Activated T-helper 1 cell treated with anti-CD3 and anti-CD28 coated beads, Interleukin-12 subunit alpha, Interleukin-12 subunit beta, Interleukin-2, Interleukin-4 antibody, amounts not matched to agents 30 ng/mL and 10 ng/mL and 1 ng/mL, durations not matched to agents 14 hours and 24 hours and 36 hours (primary cell): ENCODE measurements around the gene LRTM2. TPM values are rescaled to one million over a fixed set of nuclear protein-coding genes. Genes with fewer than 3 reads are reported as not detected.

ENCODE experiments used
- DNase-seq: peaks from one replicate; pipeline ENCODE4 v3.0.0; 2021; ENCODE audit warnings: low spot score
- H3K27ac Mint-ChIP-seq: one replicate; pipeline ENCODE4 v1.8.0; 2021; ENCODE audit warnings: mild to moderate bottlenecking, mixed read lengths
- H3K27me3 Mint-ChIP-seq: one replicate; pipeline ENCODE4 v1.8.0; 2022; ENCODE audit warnings: mild to moderate bottlenecking, moderate library complexity, mixed read lengths; ENCODE audit not compliant: insufficient read depth
- H3K36me3 Mint-ChIP-seq: one replicate; pipeline ENCODE4 v1.8.0; 2021; ENCODE audit warnings: low read depth, mixed read lengths
- H3K4me1 Mint-ChIP-seq: one replicate; pipeline ENCODE4 v1.8.0; 2021; ENCODE audit warnings: low read depth, mixed read lengths
- H3K4me3 Mint-ChIP-seq: one replicate; pipeline ENCODE4 v1.8.0; 2021; ENCODE audit warnings: mild to moderate bottlenecking, moderate library complexity, mixed read lengths
- H3K9me3 Mint-ChIP-seq: one replicate; pipeline ENCODE4 v1.8.0; 2021; ENCODE audit warnings: mixed read lengths
- intact Hi-C: fragments of 100-400 bp; cut with micrococcal nuclease; formaldehyde crosslinking; loops from one replicate; pipeline ENCODE4 v1.15.1; 2024
- total RNA-seq: library from RNA; stranded (reverse); gene quantifications from 2 replicates; pipeline ENCODE4 v1.2.3, GENCODE V29; 2022

Gene LRTM2
- total RNA-seq, 1 donor from 2014 or later, result not detected

- no peaks in the 10 kb centered on the region for H3K36me3 Mint-ChIP-seq
- peaks cover 27% of the 10 kb centered on the region for H3K27me3 Mint-ChIP-seq
- no peak overlapping the region for H3K27ac Mint-ChIP-seq
- H3K4me3 Mint-ChIP-seq, result no peak overlapping the region
- H3K4me1 Mint-ChIP-seq, result no peaks in the 10 kb centered on the region
- intact Hi-C loops, result no loop called here
- no peaks in the 10 kb centered on the region for H3K9me3 Mint-ChIP-seq
- DNase-seq, result no peak
Observed at GRCh38 chr12:1863823-1864222, 43.5 kb downstream of the LRTM2 start.

GRCh38 chr12:1864456-1864855 is 44.1 kb downstream of the LRTM2 start:
- Mint-ChIP-seq H3K9me3 (no peaks in the 10 kb centered on the region), H3K27me3 (peaks cover 27% of the 10 kb centered on the region), H3K4me3 (no peak overlapping the region), H3K36me3 (no peaks in the 10 kb centered on the region), H3K4me1 (no peaks in the 10 kb centered on the region), H3K27ac (no peak overlapping the region)
- no peak for DNase-seq
- intact Hi-C loops, result no loop called here

GRCh38 chr12:1864867-1865266 is 44.5 kb downstream of the LRTM2 start:
- intact Hi-C loops, result no loop called here
- Mint-ChIP-seq H3K27ac (no peak overlapping the region), H3K27me3 (peaks cover 27% of the 10 kb centered on the region), H3K4me1 (no peaks in the 10 kb centered on the region), H3K36me3 (no peaks in the 10 kb centered on the region), H3K9me3 (no peaks in the 10 kb centered on the region), H3K4me3 (no peak overlapping the region)
- no peak for DNase-seq

- no peak overlapping the region for H3K4me3 Mint-ChIP-seq
- no peaks in the 10 kb centered on the region for H3K36me3 Mint-ChIP-seq
- H3K9me3 Mint-ChIP-seq, result peaks cover under 1% of the 10 kb centered on the region
- H3K4me1 Mint-ChIP-seq, result no peaks in the 10 kb centered on the region
- no peak overlapping the region for H3K27ac Mint-ChIP-seq
- peaks cover 27% of the 10 kb centered on the region for H3K27me3 Mint-ChIP-seq
- intact Hi-C loops, result no loop called here
- no peak for DNase-seq
Observed at GRCh38 chr12:1865284-1865866, 45.0 kb downstream of the LRTM2 start.

GRCh38 chr12:1869145-1869544 is 48.8 kb downstream of the LRTM2 start:
- intact Hi-C loops, result no loop called here
- Mint-ChIP-seq H3K9me3 (peaks cover 14% of the 10 kb centered on the region), H3K4me3 (no peak overlapping the region), H3K4me1 (no peaks in the 10 kb centered on the region), H3K27me3 (peaks cover 27% of the 10 kb centered on the region), H3K27ac (no peak overlapping the region), H3K36me3 (no peaks in the 10 kb centered on the region)
- DNase-seq, result no peak

- H3K4me1 Mint-ChIP-seq, result no peaks in the 10 kb centered on the region
- H3K36me3 Mint-ChIP-seq, result no peaks in the 10 kb centered on the region
- intact Hi-C loops, result no loop called here
- peaks cover 14% of the 10 kb centered on the region for H3K9me3 Mint-ChIP-seq
- no peak for DNase-seq
- no peak overlapping the region for H3K27ac Mint-ChIP-seq
- H3K27me3 Mint-ChIP-seq, result peaks cover 27% of the 10 kb centered on the region
- no peak overlapping the region for H3K4me3 Mint-ChIP-seq
Observed at GRCh38 chr12:1870086-1870485, 49.7 kb downstream of the LRTM2 start.

GRCh38 chr12:1870998-1871917 is 50.9 kb downstream of the LRTM2 start:
- no peak for DNase-seq
- H3K9me3 Mint-ChIP-seq, result peaks cover 14% of the 10 kb centered on the region
- intact Hi-C loops, result no loop called here
- no peaks in the 10 kb centered on the region for H3K36me3 Mint-ChIP-seq
- no peaks in the 10 kb centered on the region for H3K4me1 Mint-ChIP-seq
- H3K4me3 Mint-ChIP-seq, result no peak overlapping the region
- peaks cover 23% of the 10 kb centered on the region for H3K27me3 Mint-ChIP-seq
- no peak overlapping the region for H3K27ac Mint-ChIP-seq

- intact Hi-C loops, result no loop called here
- Mint-ChIP-seq H3K36me3 (no peaks in the 10 kb centered on the region), H3K9me3 (peaks cover 14% of the 10 kb centered on the region), H3K27ac (no peak overlapping the region), H3K4me3 (no peak overlapping the region), H3K27me3 (peaks cover 16% of the 10 kb centered on the region), H3K4me1 (no peaks in the 10 kb centered on the region)
- no peak for DNase-seq
Observed at GRCh38 chr12:1872001-1872400, 51.6 kb downstream of the LRTM2 start.

GRCh38 chr12:1872448-1872847 is 52.1 kb downstream of the LRTM2 start:
- intact Hi-C loops, result no loop called here

GRCh38 chr12:1873531-1874510 is 53.5 kb downstream of the LRTM2 start:
- H3K4me3 Mint-ChIP-seq, result no peak overlapping the region
- H3K27me3 Mint-ChIP-seq, result peaks cover 7% of the 10 kb centered on the region
- peaks cover 14% of the 10 kb centered on the region for H3K9me3 Mint-ChIP-seq
- H3K36me3 Mint-ChIP-seq, result no peaks in the 10 kb centered on the region
- H3K27ac Mint-ChIP-seq, result no peak overlapping the region
- intact Hi-C loops, result no loop called here
- DNase-seq, result no peak
- no peaks in the 10 kb centered on the region for H3K4me1 Mint-ChIP-seq

More at GRCh38 chr12:1872448-1872847, 52.1 kb downstream of the LRTM2 start:
- no peaks in the 10 kb centered on the region for H3K4me1 Mint-ChIP-seq
- DNase-seq, result no peak
- H3K9me3 Mint-ChIP-seq, result peaks cover 14% of the 10 kb centered on the region
- no peaks in the 10 kb centered on the region for H3K36me3 Mint-ChIP-seq
- H3K27ac Mint-ChIP-seq, result no peak overlapping the region
- H3K27me3 Mint-ChIP-seq, result peaks cover 13% of the 10 kb centered on the region
- no peak overlapping the region for H3K4me3 Mint-ChIP-seq

GRCh38 chr12:1875608-1876007 is 55.2 kb downstream of the LRTM2 start:
- Mint-ChIP-seq H3K4me1 (no peaks in the 10 kb centered on the region), H3K4me3 (no peak overlapping the region), H3K27ac (no peak overlapping the region), H3K9me3 (peaks cover 11% of the 10 kb centered on the region), H3K27me3 (peaks cover 7% of the 10 kb centered on the region), H3K36me3 (no peaks in the 10 kb centered on the region)
- DNase-seq, result no peak
- intact Hi-C loops, result no loop called here

- intact Hi-C loops, result no loop called here
- Mint-ChIP-seq H3K4me1 (no peaks in the 10 kb centered on the region), H3K36me3 (no peaks in the 10 kb centered on the region), H3K4me3 (no peak overlapping the region), H3K9me3 (peaks cover 9% of the 10 kb centered on the region), H3K27me3 (peaks cover 7% of the 10 kb centered on the region), H3K27ac (no peak overlapping the region)
- no peak for DNase-seq
Observed at GRCh38 chr12:1876086-1876485, 55.7 kb downstream of the LRTM2 start.
